ENCODE measurements around the gene EFNA1.
"Not testable (repeated sequence)": the region's sequence is repeated elsewhere in the genome, so short reads cannot be mapped to it uniquely, and the experiment has no call there.

EFNA1 gene

DNA sequence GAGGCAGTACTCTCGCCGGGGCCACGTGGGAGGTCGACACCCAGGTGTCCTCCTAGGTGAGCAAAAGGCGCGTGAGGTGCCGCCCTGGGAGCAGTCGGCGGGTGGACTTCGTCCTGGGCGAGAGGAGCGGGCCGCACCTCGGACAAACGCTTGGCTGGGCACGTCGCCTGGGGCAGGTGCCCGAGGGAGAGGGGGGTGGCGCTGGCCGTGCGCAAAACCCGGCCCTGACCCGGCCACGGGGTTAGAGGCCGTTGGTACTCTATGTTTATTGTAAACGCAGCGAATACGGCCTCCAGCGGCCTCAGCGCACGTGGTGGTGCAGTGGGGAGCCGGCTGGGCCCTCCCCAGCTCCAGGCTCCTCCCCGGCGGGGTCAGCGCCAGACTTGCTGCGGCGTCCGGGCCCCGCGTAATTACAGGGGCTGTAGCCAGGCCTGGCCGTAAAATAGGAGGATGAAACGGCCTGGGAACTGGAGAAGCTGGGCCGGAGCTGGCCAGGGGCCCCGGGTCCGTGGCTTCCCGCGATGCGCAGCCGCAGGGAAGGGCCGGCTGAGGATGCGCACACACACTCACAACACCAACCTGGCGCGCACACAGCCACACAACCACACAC is 1.6 kb upstream of the EFNA1 start:
- DNase-seq: no peak

GRCh38 chr1:155126556-155127104 is 1.0 kb upstream of the EFNA1 start:
- DNase-seq: peak; percentile 37

DNA sequence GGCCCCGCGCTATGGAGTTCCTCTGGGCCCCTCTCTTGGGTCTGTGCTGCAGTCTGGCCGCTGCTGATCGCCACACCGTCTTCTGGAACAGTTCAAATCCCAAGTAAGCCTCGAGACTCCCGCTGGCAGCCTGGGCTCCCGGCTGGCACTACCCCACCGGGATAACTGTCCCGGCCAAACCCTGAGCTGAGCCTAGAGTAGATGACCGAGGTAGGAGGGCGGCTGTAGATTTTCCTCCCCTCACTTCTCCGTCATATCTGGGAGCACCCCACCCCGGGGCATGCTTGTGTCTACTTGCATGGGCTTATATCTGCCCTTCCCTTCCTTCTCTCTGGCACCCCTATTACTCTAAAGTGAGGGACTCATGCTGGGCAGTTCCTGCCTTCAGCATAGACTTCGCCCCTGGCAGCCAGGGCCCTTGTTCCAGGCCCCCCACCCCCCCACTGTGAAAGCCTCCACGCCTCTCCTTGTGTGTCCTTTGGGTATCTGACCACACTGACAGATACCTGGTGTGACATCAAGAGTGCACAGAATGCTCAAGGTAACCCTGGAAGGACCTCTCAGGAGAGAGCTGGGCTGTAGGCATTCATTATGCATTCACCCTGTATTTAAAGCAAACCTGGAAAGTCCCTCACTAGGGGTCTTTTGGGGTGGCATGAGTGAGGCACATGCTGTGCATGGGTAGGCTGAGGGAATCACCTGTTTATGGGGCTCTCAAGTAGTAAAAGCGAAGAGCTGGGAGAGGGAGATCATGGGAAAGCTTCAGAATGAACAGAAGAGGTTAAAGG is 485 bp downstream of the EFNA1 start:
- peak; percentile 17 for DNase-seq

DNA sequence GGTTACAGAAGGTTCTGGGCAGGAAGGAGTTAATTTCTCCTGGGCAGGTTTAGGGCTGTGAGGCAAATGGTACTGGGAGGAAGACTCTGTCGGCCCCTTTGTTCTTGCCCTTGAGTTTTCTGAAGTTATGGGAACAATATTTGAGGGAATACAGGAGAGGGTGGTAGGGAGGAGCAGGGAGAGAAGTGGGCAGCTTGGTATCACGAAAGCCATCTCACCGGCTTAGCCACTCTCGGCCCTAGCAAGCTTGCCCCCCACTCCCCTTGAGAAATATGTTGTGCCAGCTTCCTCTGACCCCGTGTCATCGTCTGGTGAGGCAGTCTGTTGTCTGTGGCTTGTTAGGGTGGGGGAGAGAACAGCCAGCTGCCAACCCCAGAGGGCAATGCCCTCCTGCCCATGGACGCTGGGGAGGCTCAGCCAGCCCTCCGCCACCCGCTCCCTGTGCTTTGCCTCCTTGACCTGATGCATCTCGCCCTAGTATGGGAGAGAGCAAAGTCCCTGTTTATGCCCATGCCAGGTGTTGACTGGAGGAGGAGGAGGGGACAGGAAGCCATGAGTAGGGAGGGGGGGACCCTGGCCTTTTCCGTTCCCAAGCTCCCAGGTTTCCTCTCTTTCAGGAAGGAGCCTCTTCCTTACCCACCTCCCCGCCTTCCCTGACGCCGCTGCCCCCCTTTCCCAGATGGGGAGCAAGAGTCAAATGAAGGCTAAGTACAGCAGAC is 1.2 kb downstream of the EFNA1 start:
- no peak for DNase-seq

DNA sequence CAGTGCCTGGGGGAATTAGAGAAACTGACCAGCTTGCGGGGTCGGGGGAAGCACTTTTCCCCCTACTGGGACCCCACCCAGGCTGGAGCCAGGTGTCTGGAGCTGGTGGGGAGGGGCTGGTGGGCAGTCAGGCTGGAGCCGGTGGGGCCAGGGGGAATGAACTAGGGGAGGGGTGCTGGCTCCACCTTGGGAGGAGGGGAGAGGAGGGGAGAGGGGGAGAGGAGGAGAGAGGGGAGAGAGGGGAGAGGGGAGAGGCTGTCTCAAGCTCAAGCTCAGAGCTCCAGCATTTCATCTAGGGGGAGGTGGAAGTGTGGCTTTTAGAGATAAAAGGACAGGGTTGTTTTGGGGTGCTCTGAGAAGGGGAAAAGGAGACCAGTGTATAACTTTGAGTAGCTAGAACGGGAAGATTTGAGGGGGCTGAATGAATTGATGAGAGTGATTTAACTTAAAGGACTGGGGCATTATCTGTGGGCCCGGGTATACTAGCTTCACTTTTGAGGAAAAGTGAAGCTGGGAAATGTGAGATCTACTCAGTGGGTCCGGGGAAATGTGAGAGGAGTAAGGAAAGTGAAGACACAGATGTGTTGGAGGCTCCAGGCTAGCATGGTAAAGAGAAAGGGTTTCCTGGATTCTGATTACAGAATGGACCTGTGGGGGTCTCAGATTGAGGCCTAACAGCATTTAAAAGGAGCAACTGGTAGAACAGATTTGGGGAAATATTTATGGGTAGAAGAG is 2.8 kb downstream of the EFNA1 start:
- no peak for DNase-seq

GRCh38 chr1:155131285-155131684 is 3.6 kb downstream of the EFNA1 start:
- DNase-seq: no peak

DNA sequence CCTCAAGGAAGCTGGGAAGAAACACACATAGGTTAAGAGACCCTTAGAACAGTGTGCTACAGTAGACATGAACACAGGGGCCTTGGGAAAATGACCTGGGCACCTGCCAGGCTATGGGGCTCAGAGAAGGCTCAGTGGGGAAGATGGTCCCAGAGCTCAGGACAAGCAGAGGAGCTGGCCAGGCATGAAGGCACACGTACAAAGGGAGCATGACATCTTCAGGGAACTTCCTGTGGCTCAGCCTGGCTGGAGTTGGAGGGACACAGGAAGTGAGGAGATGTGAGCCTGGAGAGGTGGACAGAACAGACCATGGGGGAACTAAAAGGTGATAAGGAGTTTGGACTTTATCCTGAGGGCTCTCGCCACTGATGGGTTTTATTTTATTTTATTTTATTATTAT is 4.2 kb downstream of the EFNA1 start:
- no peak for DNase-seq

GRCh38 chr1:155133799-155134281 is 6.2 kb downstream of the EFNA1 start:
- DNase-seq: no peak

GRCh38 chr1:155134322-155134721 is 6.6 kb downstream of the EFNA1 start:
- no peak for DNase-seq

- peak; percentile 30 for DNase-seq
These were observed 7.3 kb downstream of the EFNA1 start for GRCh38 chr1:155134880-155135414.

- peak; percentile 90 for DNase-seq
These were observed 7.8 kb downstream of the EFNA1 start, which contains the start of gene SLC50A1 for GRCh38 chr1:155135415-155136028. Gene SLC50A1 (plus strand): TSS chr1:155135852. CDS start chr1:155135912, 60 bp downstream.

DNA sequence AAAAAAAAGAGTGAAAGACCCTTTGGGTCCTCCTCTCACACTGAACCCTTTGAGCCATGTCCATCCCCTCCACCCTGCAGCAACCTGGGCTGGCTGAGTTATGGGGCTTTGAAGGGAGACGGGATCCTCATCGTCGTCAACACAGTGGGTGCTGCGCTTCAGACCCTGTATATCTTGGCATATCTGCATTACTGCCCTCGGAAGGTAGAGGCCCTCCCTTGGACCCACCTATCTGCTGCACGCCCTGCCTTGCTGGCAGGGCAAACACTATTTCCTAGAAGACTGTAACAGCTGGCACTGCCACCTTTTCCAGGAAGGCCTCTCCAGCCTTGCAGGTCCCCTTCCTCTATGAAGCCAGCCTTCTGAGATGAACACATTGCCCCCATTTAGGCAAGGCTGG is 9.1 kb downstream of the EFNA1 start:
- DNase-seq: peak; percentile 12

GRCh38 chr1:155137154-155137949 is 9.7 kb downstream of the EFNA1 start:
- no peak for DNase-seq

DNA sequence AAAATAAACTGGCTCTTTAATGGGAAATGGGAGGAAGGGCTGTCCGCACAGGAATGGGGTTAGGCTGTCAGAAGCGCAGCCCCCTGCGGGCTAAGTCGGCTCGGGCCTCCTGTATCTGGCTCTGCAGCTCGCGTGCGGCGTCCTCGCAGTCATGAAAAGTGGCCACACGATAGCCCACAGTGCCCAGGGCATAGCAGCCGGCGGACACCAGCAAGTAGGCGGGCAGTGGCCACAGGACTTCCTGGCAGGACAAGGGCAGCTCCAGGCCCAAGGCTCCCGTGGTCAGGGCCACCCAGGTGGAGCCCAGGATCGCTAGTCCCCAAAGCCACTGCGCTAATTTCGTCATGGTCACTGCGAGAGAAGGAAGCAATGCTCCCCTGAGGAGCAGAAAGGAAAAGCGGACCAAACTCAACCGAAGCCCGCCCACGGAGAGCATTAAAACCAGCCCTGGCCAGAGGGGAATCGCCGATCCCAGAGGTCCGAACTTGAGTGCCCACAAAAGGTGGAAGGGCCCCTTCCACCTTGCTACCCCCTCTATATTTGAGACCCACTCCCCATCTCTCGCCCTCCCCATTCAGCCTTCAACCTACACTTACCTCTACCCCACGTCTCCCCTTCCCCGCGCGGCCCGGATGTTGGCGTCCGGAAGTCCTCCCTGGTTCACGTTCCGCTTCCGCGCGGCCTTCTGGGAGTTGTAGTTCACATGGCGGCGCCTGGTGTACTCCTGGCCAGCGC is 12.4 kb downstream of the EFNA1 start, which contains the start of gene DPM3:
Gene DPM3 (minus strand): TSS at position 637 of the 735 bp plus-strand sequence. CDS start 291 bp downstream, at position 346.
- peak; percentile 73 for DNase-seq

GRCh38 chr1:155140630-155140953 is 12.9 kb downstream of the EFNA1 start:
- no peak for DNase-seq

DNA sequence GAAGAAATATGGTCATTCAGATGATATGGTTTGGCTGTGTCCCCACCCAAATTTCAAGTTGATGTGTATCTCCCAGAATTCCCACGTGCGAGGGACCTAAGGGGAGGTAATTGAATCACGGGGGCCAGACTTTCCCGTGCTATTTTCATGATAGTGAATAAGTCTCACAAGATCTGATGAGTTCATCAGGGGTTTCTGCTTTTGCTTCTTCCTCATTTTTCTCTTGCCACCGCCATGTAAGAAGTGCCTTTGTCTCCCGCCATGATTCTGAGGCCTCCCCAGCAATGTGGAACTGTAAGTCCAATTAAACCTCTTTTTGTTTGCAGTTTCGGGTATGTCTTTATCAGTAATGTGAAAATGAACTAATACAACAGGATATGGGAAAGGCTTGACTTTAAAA is 14.1 kb downstream of the EFNA1 start:
- no peak for DNase-seq

DNA sequence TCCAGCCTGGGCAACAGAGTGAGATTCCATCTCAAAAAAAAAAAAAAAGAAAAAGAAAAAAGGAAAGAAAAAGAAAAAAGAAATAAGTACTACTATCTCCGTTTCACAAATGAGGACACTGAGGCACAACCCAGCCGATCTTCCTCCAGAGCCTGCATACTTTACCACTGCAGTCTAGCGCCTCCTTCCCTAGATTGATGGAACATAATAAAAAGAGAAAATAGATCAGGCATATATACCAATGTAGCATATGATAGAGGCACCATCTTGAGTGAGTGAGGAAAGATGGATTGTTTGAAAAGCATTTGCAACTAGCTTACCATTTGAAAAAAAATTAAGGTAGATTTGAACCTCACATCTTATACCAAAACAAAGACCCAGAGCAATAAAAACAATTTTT is 17.8 kb downstream of the EFNA1 start:
- no peak for DNase-seq

- DNase-seq: not testable (repeated sequence)
These were observed 28.4 kb downstream of the EFNA1 start for GRCh38 chr1:155155996-155156643.

DNA sequence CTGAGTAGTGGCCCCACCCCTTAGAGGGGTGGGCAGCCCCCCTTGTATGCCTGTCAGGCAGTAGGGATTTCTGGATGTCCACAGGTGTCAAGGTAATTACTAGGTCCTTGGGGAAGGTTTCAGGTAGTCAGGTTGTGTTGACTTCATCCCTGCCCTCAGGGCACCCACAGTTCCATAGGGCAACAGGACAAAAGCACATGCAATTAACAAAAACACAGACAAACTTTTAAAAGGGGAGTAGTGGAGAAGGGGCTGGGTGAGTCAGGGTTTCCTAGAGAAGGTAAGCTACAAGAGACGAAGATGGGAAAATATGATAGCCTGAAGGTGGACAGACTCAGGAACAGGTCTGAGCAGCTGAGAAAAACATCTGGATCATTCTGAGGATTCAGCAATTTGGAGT is 31.3 kb downstream of the EFNA1 start:
- no peak for DNase-seq

- DNase-seq: no peak
These were observed 32.5 kb downstream of the EFNA1 start for GRCh38 chr1:155160128-155160527.

Measured in DMS79 treated with DMSO at 0.1 percent for 48 hours (cell line).